HepG2 (cell line): ENCODE data around the gene C12orf60. TPM values are rescaled to one million over a fixed set of nuclear protein-coding genes. Genes with fewer than 3 reads are reported as not detected.

ENCODE experiments used
- CAMTA2 ChIP-seq: sonication (generic); formaldehyde crosslinking; IDR thresholded peaks from 2 replicates; pipeline ENCODE4 v1.4.0; 2020; ENCODE audit warnings: mild to moderate bottlenecking, missing genetic modification reagents, borderline replicate concordance
- ESRRA ChIP-seq: sonication (generic); formaldehyde crosslinking; IDR thresholded peaks from 2 replicates; pipeline ENCODE4 v1.5.1; 2020; ENCODE audit warnings: mild to moderate bottlenecking, low read depth, missing genetic modification reagents
- GLI4 ChIP-seq: sonication (generic); formaldehyde crosslinking; IDR thresholded peaks from 2 replicates; pipeline ENCODE4 v1.5.1; 2020; ENCODE audit warnings: missing genetic modification reagents, mild to moderate bottlenecking, moderate library complexity, borderline replicate concordance
- NFIC ChIP-seq: IDR thresholded peaks from 2 replicates; pipeline ENCODE4 v1.6.1; 2012; ENCODE audit warnings: mild to moderate bottlenecking, low read length, inconsistent platforms
- PCBP2 ChIP-seq: fragments of 200-400 bp; formaldehyde crosslinking; optimal IDR thresholded peaks from 2 replicates; pipeline ENCODE3; 2018; ENCODE audit warnings: low read length, low read depth; ENCODE audit not compliant: poor library complexity, severe bottlenecking
- SYNCRIP ChIP-seq: fragments of 200-400 bp; formaldehyde crosslinking; IDR thresholded peaks from 2 replicates; pipeline ENCODE4 v1.6.1; 2018; ENCODE audit warnings: mild to moderate bottlenecking, low read depth, low read length; ENCODE audit not compliant: insufficient read depth
- ZBTB7A ChIP-seq: sonication (generic); formaldehyde crosslinking; IDR thresholded peaks from 2 replicates; pipeline ENCODE4 v1.8.0; 2022; ENCODE audit warnings: mild to moderate bottlenecking, missing genetic modification reagents
- ZHX1 ChIP-seq: sonication (generic); formaldehyde crosslinking; IDR thresholded peaks from 2 replicates; pipeline ENCODE4 v1.8.1; 2022; ENCODE audit warnings: low read depth, mild to moderate bottlenecking, missing genetic modification reagents
- ZKSCAN1 ChIP-seq: fragments of 150-350 bp; IDR thresholded peaks from 2 replicates; pipeline ENCODE4 v1.6.1; 2014; ENCODE audit warnings: low read length
- ZNF484 ChIP-seq: sonication (generic); formaldehyde crosslinking; IDR thresholded peaks from 2 replicates; pipeline ENCODE4 v1.5.1; 2020; ENCODE audit warnings: mild to moderate bottlenecking, low read depth, missing genetic modification reagents, borderline replicate concordance
- ZNF691 ChIP-seq: sonication (generic); formaldehyde crosslinking; IDR thresholded peaks from 2 replicates; pipeline ENCODE4 v1.4.0; 2020; ENCODE audit warnings: missing genetic modification reagents, low read depth, mild to moderate bottlenecking, borderline replicate concordance
- ZNF772 ChIP-seq: sonication (generic); formaldehyde crosslinking; IDR thresholded peaks from 2 replicates; pipeline ENCODE4 v1.5.0; 2020; ENCODE audit warnings: mild to moderate bottlenecking, missing genetic modification reagents
- polyA plus RNA-seq, 8 experiments: library from polyadenylated mRNA; depleted of rRNA in 3 of 8; stranded (reverse) in 7 of 8; unstranded in 1 of 8; fragments of >200 nt; fragmentation: Illumina TruSeq in 4 of 8; extraction: Trizol in 4 of 8; gene quantifications; 2 replicates each; pipeline versions ENCODE4 v1.2.1 to v1.2.3, GENCODE V29; 2011 to 2016; ENCODE audit warnings: low read depth in 4 of 8, missing spikeins in 1 of 8, mixed read lengths in 1 of 8; ENCODE audit not compliant: insufficient read depth in 1 of 8
- total RNA-seq, 5 experiments: library from RNA; depleted of rRNA; stranded (reverse); fragments of >200 nt; fragmentation: Illumina TruSeq; extraction: Trizol; gene quantifications; 2 replicates each; pipeline ENCODE4 v1.2.3, GENCODE V29; 2016; ENCODE audit warnings: low read depth in 1 of 5
- TF ChIP-seq, protein P1 (sequence below): sonication (generic); formaldehyde crosslinking; IDR thresholded peaks from 2 replicates; pipeline ENCODE4 v1.5.1; 2020; ENCODE audit warnings: missing genetic modification reagents, mild to moderate bottlenecking, borderline replicate concordance
- TF ChIP-seq, protein P2 (sequence below): sonication (generic); formaldehyde crosslinking; IDR thresholded peaks from 2 replicates; pipeline ENCODE4 v1.4.0; 2020; ENCODE audit warnings: missing genetic modification reagents, borderline replicate concordance
- TF ChIP-seq, protein P3 (sequence below): sonication (generic); formaldehyde crosslinking; IDR thresholded peaks from 2 replicates; pipeline ENCODE4 v1.5.1; 2020; ENCODE audit warnings: missing genetic modification reagents, mild to moderate bottlenecking, borderline replicate concordance

Gene C12orf60
- total and polyA plus RNA-seq, 2 of the 13 experiments (the other 11 are each of a cell fraction or from before 2014, with no cell fraction given) = 0.55 to 1.4 TPM

DNA sequence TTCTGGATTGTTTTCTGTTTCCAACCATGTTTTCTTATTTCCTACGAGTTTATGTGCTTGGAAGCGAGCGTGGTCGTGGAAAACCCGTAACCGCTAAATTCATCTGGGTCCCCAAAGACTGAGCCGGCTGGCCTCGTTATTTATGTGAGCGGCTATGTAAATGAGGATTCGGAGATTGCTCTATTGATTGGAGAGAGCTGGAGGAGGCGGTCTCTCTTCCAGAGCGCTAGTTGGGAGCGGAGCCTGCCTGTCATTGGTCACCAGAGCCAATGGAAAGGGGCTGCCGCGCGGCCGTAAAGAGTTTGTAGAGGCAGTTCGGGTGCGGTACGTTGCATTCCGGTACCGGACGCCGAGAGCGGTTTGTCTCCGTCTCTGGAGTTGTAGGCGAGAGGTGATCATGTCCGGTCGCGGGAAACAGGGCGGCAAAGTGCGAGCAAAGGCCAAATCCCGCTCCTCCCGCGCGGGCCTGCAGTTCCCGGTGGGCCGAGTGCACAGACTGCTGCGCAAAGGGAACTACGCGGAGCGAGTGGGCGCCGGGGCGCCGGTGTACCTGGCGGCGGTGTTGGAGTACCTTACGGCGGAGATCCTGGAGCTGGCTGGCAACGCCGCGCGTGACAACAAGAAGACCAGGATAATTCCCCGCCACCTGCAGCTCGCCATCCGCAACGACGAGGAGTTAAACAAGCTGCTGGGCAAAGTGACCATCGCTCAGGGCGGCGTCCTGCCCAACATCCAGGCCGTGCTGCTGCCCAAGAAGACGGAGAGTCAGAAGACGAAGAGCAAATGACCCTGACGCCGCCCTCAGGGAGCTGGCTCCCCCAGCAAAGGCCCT lies 29.2 kb upstream of the C12orf60 start (continued):
- TF ChIP-seq, protein P1, sequence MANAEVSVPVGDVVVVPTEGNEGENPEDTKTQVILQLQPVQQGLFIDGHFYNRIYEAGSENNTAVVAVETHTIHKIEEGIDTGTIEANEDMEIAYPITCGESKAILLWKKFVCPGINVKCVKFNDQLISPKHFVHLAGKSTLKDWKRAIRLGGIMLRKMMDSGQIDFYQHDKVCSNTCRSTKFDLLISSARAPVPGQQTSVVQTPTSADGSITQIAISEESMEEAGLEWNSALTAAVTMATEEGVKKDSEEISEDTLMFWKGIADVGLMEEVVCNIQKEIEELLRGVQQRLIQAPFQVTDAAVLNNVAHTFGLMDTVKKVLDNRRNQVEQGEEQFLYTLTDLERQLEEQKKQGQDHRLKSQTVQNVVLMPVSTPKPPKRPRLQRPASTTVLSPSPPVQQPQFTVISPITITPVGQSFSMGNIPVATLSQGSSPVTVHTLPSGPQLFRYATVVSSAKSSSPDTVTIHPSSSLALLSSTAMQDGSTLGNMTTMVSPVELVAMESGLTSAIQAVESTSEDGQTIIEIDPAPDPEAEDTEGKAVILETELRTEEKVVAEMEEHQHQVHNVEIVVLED (CRISPR knock-in tag) = no peak
- TF ChIP-seq, protein P2, sequence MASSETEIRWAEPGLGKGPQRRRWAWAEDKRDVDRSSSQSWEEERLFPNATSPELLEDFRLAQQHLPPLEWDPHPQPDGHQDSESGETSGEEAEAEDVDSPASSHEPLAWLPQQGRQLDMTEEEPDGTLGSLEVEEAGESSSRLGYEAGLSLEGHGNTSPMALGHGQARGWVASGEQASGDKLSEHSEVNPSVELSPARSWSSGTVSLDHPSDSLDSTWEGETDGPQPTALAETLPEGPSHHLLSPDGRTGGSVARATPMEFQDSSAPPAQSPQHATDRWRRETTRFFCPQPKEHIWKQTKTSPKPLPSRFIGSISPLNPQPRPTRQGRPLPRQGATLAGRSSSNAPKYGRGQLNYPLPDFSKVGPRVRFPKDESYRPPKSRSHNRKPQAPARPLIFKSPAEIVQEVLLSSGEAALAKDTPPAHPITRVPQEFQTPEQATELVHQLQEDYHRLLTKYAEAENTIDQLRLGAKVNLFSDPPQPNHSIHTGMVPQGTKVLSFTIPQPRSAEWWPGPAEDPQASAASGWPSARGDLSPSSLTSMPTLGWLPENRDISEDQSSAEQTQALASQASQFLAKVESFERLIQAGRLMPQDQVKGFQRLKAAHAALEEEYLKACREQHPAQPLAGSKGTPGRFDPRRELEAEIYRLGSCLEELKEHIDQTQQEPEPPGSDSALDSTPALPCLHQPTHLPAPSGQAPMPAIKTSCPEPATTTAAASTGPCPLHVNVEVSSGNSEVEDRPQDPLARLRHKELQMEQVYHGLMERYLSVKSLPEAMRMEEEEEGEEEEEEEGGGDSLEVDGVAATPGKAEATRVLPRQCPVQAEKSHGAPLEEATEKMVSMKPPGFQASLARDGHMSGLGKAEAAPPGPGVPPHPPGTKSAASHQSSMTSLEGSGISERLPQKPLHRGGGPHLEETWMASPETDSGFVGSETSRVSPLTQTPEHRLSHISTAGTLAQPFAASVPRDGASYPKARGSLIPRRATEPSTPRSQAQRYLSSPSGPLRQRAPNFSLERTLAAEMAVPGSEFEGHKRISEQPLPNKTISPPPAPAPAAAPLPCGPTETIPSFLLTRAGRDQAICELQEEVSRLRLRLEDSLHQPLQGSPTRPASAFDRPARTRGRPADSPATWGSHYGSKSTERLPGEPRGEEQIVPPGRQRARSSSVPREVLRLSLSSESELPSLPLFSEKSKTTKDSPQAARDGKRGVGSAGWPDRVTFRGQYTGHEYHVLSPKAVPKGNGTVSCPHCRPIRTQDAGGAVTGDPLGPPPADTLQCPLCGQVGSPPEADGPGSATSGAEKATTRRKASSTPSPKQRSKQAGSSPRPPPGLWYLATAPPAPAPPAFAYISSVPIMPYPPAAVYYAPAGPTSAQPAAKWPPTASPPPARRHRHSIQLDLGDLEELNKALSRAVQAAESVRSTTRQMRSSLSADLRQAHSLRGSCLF (CRISPR knock-in tag) = no peak
- TF ChIP-seq ZBTB7A (no peak), SYNCRIP (no peak), ZNF484 (no peak), CAMTA2 (CRISPR knock-in tag) (no peak), PCBP2 (no peak), ZHX1 (CRISPR knock-in tag) (no peak), ZNF691 (CRISPR knock-in tag) (no peak), ZNF772 (CRISPR knock-in tag) (no peak), GLI4 (CRISPR knock-in tag) (no peak), ESRRA (CRISPR knock-in tag) (no peak), ZKSCAN1 (peak; percentile 47; the same call in 1 of the 2 replicates), NFIC (no peak)
- TF ChIP-seq, protein P3, sequence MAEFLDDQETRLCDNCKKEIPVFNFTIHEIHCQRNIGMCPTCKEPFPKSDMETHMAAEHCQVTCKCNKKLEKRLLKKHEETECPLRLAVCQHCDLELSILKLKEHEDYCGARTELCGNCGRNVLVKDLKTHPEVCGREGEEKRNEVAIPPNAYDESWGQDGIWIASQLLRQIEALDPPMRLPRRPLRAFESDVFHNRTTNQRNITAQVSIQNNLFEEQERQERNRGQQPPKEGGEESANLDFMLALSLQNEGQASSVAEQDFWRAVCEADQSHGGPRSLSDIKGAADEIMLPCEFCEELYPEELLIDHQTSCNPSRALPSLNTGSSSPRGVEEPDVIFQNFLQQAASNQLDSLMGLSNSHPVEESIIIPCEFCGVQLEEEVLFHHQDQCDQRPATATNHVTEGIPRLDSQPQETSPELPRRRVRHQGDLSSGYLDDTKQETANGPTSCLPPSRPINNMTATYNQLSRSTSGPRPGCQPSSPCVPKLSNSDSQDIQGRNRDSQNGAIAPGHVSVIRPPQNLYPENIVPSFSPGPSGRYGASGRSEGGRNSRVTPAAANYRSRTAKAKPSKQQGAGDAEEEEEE (CRISPR knock-in tag) = no peak
